HG02763 (cell line): Measurements from ENCODE around the gene SEMA4A.

Experiments used
- ATAC-seq: cut with Tn5 transposase; IDR thresholded peaks from one replicate; pipeline ENCODE4 v1.9.1; 2021; ENCODE audit warnings: mild to moderate bottlenecking, moderate library complexity; ENCODE audit not compliant: unreplicated experiment

Gene SEMA4A

GRCh38 chr1:156226116-156226538, 72.7 kb downstream of the SEMA4A start:
- ATAC-seq: peak; percentile 56

- no peak for ATAC-seq
Observed at GRCh38 chr1:156226782-156227181, 73.4 kb downstream of the SEMA4A start.
